HepG2 (cell line): ENCODE results near the gene RPL31. TPM values are rescaled to one million over a fixed set of nuclear protein-coding genes. Genes with fewer than 3 reads are reported as not detected.
A peak's percentile ranks its signal among the peaks of the same experiment; 100 is the strongest.

Experiments
- ATAC-seq: fragments of 200-7000 bp; cut with Tn5 transposase; 3 replicates; pipeline ENCODE4 v1.9.1; 2020; ENCODE audit warnings: mild to moderate bottlenecking, moderate library complexity
- BruUV-seq: library from RNA; stranded (reverse); fragments of 400-500 nt; replicated peaks from 2 replicates; lab custom pipeline; 2021; lab: Mats Ljungman, UMichigan
- CTCF ChIA-PET: fragments of 300-600 bp; formaldehyde crosslinking; extraction: SDS; loops from one replicate; lab custom pipeline; 2021; ENCODE audit warnings: low total read pairs, inconsistent platforms, low intra/inter-chr PET ratio; lab: Yijun Ruan, JAX
- POLR2A ChIA-PET: fragments of 350-600 bp; sonication (Branson Sonifier 250); formaldehyde crosslinking; loops from one replicate; lab custom pipeline; 2020; ENCODE audit warnings: antibody characterized with exemption, inconsistent platforms; lab: Yijun Ruan, JAX
- DNase-seq: peaks from one replicate; pipeline ENCODE4 v3.0.0-alpha.2; 2015; ENCODE audit warnings: low spot score
- FAIRE-seq: peaks from 3 replicates; lab custom pipeline; 2011; peaks lifted over from hg19 to GRCh38; lab: Jason Lieb, UNC
- H2AFZ ChIP-seq: one replicate; pipeline ENCODE4 v1.6.1; 2011; ENCODE audit warnings: low read length, inconsistent platforms
- H3K27ac ChIP-seq: fragments of 300-600 bp; 3 replicates; pipeline ENCODE4 v1.8.0; 2011; ENCODE audit warnings: mixed run types, mild to moderate bottlenecking, mixed read lengths, low read length, inconsistent platforms; ENCODE audit not compliant: insufficient read depth; ENCODE audit errors: extremely low read length
- H3K27me3 ChIP-seq, 2 experiments: fragments of 200-600 bp in 1 of 2; 2 replicates in 1 of 2; 3 replicates in 1 of 2; pipeline versions ENCODE4 v1.6.0 to v1.8.0; 2011; ENCODE audit warnings: low read length in 2 of 2, mild to moderate bottlenecking in 2 of 2, moderate library complexity in 2 of 2, inconsistent platforms in 1 of 2; ENCODE audit not compliant: insufficient read depth in 2 of 2, control insufficient read depth in 1 of 2
- H3K36me3 ChIP-seq, 2 experiments: fragments of 200-600 bp in 1 of 2; replicated peaks in 1 of 2; 2 replicates in 1 of 2; 3 replicates in 1 of 2; pipeline versions ENCODE4 v1.5.1 to v1.8.0; 2011; ENCODE audit warnings: low read length in 2 of 2, inconsistent platforms in 1 of 2; ENCODE audit not compliant: insufficient read depth in 2 of 2, control insufficient read depth in 1 of 2
- H3K4me1 ChIP-seq: 2 replicates; pipeline ENCODE4 v1.5.1; 2012; ENCODE audit warnings: low read length, inconsistent platforms; ENCODE audit not compliant: insufficient read depth
- H3K4me2 ChIP-seq: 2 replicates; pipeline ENCODE4 v1.6.0; 2011; ENCODE audit warnings: low read depth, low read length, inconsistent platforms
- H3K4me3 ChIP-seq, 3 experiments: fragments of 200-600 bp in 1 of 3; sonication (generic), shearing (Covaris generic) in 1 of 3; replicated peaks in 1 of 3; 2 replicates each; pipeline ENCODE4 v1.5.1; 2011 to 2016; ENCODE audit warnings: low read length in 3 of 3, inconsistent platforms in 2 of 3, low read depth in 2 of 3, mild to moderate bottlenecking in 2 of 3, control low read depth in 1 of 3, mixed read lengths in 1 of 3; ENCODE audit not compliant: insufficient read depth in 1 of 3
- H3K79me2 ChIP-seq: one replicate; pipeline ENCODE4 v1.6.1; 2011; ENCODE audit warnings: low read length, inconsistent platforms; ENCODE audit not compliant: insufficient read depth
- H3K9ac ChIP-seq: 2 replicates; pipeline ENCODE4 v1.6.0; 2011; ENCODE audit warnings: mild to moderate bottlenecking, low read depth, low read length, inconsistent platforms; ENCODE audit not compliant: insufficient read depth
- H3K9me3 ChIP-seq: 2 replicates; pipeline ENCODE4 v1.5.1; 2012; ENCODE audit warnings: mild to moderate bottlenecking, low read length
- H4K20me1 ChIP-seq: 2 replicates; pipeline ENCODE4 v1.6.0; 2011; ENCODE audit warnings: inconsistent platforms, mild to moderate bottlenecking, low read length, moderate library complexity; ENCODE audit not compliant: insufficient read depth
- AGO2 ChIP-seq: fragments of 200-400 bp; formaldehyde crosslinking; optimal IDR thresholded peaks from 2 replicates; pipeline ENCODE3; 2017; ENCODE audit warnings: mild to moderate bottlenecking, low read depth, low read length, moderate library complexity
- FOXA3 ChIP-seq: IDR thresholded peaks from 2 replicates; pipeline ENCODE4 v1.6.1; 2016; ENCODE audit warnings: missing genetic modification reagents, missing compliant biosample characterization
- RBM22 ChIP-seq: fragments of 200-400 bp; formaldehyde crosslinking; optimal IDR thresholded peaks from 2 replicates; pipeline ENCODE3; 2017; ENCODE audit warnings: mild to moderate bottlenecking, low read length, moderate library complexity
- SRF ChIP-seq: IDR thresholded peaks from 2 replicates; pipeline ENCODE4 v1.6.1; 2011; ENCODE audit warnings: mild to moderate bottlenecking, low read depth, low read length, moderate library complexity
- SRY ChIP-seq: sonication (generic); formaldehyde crosslinking; IDR thresholded peaks from 2 replicates; pipeline ENCODE4 v1.8.0; 2022; ENCODE audit warnings: mild to moderate bottlenecking, missing genetic modification reagents
- ZMAT5 ChIP-seq: sonication (generic); formaldehyde crosslinking; IDR thresholded peaks from 2 replicates; pipeline ENCODE4 v1.5.0; 2020; ENCODE audit warnings: mild to moderate bottlenecking, low read depth, missing genetic modification reagents, borderline replicate concordance
- ZNF205 ChIP-seq: IDR thresholded peaks from 2 replicates; pipeline ENCODE4 v1.6.1; 2018; ENCODE audit warnings: missing biosample characterization, missing genetic modification reagents
- ZNF790 ChIP-seq: sonication (generic); formaldehyde crosslinking; IDR thresholded peaks from 2 replicates; pipeline ENCODE4 v1.8.0; 2022; ENCODE audit warnings: missing genetic modification reagents, mild to moderate bottlenecking, borderline replicate concordance
- WGBS: methylation state at CpG from one replicate; pipeline ENCODE4 v1.1.6; 2017; ENCODE audit warnings: low lambda C conversion rate; 5-methylcytosine and 5-hydroxymethylcytosine counted together
- in situ Hi-C: cut with HindIII; loops from 2 replicates; pipeline ENCODE4 v1.10.0; 2017; ENCODE audit warnings: low pct_unique_long_range_greater_than_20kb; ENCODE audit not compliant: extremely low pct_ligation_motif_present
- intact Hi-C: fragments of 100-400 bp; cut with micrococcal nuclease; formaldehyde crosslinking; loops from one replicate; pipeline ENCODE4 v1.10.0; 2022; ENCODE audit not compliant: unreplicated experiment
- polyA plus RNA-seq, 8 experiments: library from polyadenylated mRNA; depleted of rRNA in 3 of 8; stranded (reverse) in 7 of 8; unstranded in 1 of 8; fragments of >200 nt; fragmentation: Illumina TruSeq in 4 of 8; extraction: Trizol in 4 of 8; gene quantifications; 2 replicates each; pipeline versions ENCODE4 v1.2.1 to v1.2.3, GENCODE V29; 2011 to 2016; ENCODE audit warnings: low read depth in 4 of 8, missing spikeins in 1 of 8, mixed read lengths in 1 of 8; ENCODE audit not compliant: insufficient read depth in 1 of 8
- total RNA-seq, 5 experiments: library from RNA; depleted of rRNA; stranded (reverse); fragments of >200 nt; fragmentation: Illumina TruSeq; extraction: Trizol; gene quantifications; 2 replicates each; pipeline ENCODE4 v1.2.3, GENCODE V29; 2016; ENCODE audit warnings: low read depth in 1 of 5
- TF ChIP-seq, protein P1 (sequence below): sonication (generic); formaldehyde crosslinking; IDR thresholded peaks from 2 replicates; pipeline ENCODE4 v1.8.0; 2022; ENCODE audit warnings: mild to moderate bottlenecking, missing genetic modification reagents, borderline replicate concordance
- TF ChIP-seq, protein P2 (sequence below): sonication (generic); formaldehyde crosslinking; IDR thresholded peaks from 2 replicates; pipeline ENCODE4 v1.4.0; 2020; ENCODE audit warnings: mild to moderate bottlenecking, missing genetic modification reagents

The RPL31 gene
- total and polyA plus RNA-seq, 2 of the 13 experiments (the other 11 are each of a cell fraction or from before 2014, with no cell fraction given): 3,331 to 3,582 TPM

GRCh38 chr2:100993294-100993693 lies 8.8 kb upstream of the RPL31 start:
- Histone ChIP-seq H3K9ac (no peak overlapping the region), H4K20me1 (no peaks in the 10 kb centered on the region), H3K4me2 (no peak overlapping the region), H3K36me3 (peaks cover 20 to 48% of the 10 kb centered on the region in 2 experiments), H2AFZ (no peak overlapping the region), H3K4me3 (no peak overlapping the region), H3K9me3 (no peaks in the 10 kb centered on the region), H3K4me1 (no peaks in the 10 kb centered on the region), H3K79me2 (no peaks in the 10 kb centered on the region), H3K27me3 (no peaks in the 10 kb centered on the region), H3K27ac (no peak overlapping the region)
- DNase-seq: no peak
- no peak for ATAC-seq
- WGBS: 97% methylated on average over 17 of the region's 17 CpGs
- no peak for FAIRE-seq
- no TSS peak for BruUV-seq
- TF ChIP-seq AGO2: peak; percentile 68
- TF ChIP-seq, protein P1, sequence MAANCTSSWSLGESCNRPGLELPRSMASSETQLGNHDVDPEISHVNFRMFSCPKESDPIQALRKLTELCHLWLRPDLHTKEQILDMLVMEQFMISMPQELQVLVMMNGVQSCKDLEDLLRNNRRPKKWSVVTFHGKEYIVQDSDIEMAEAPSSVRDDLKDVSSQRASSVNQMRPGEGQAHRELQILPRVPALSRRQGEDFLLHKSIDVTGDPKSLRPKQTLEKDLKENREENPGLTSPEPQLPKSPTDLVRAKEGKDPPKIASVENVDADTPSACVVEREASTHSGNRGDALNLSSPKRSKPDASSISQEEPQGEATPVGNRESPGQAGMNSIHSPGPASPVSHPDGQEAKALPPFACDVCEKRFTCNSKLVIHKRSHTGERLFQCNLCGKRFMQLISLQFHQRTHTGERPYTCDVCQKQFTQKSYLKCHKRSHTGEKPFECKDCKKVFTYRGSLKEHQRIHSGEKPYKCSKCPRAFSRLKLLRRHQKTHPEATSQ (CRISPR knock-in tag): no peak
- POLR2A ChIA-PET: interaction anchor here (0.7 kb wide), 1 partner anchor 9 kb away, joined by 3 read pairs; the partner anchor contains the start of gene RPL31
- in situ Hi-C loops (no loop called here), intact Hi-C loops (no loop called here)
- CTCF ChIA-PET: no interaction called here

- 96% methylated on average over 28 of the region's 28 CpGs for WGBS
- Histone ChIP-seq H3K27ac (no peak overlapping the region), H2AFZ (no peak overlapping the region), H3K27me3 (no peaks in the 10 kb centered on the region), H3K36me3 (peaks cover 17 to 42% of the 10 kb centered on the region in 2 experiments), H3K4me1 (no peaks in the 10 kb centered on the region), H3K79me2 (no peaks in the 10 kb centered on the region), H3K9ac (no peak overlapping the region), H3K9me3 (no peaks in the 10 kb centered on the region), H4K20me1 (no peaks in the 10 kb centered on the region), H3K4me2 (no peak overlapping the region), H3K4me3 (no peak overlapping the region)
- in situ Hi-C loops (loop anchor here (5.0 kb wide), 1 partner anchor 383 kb away; no protein-coding TSS in a partner anchor), intact Hi-C loops (no loop called here)
- FAIRE-seq (no peak), DNase-seq (no peak), ATAC-seq (no peak)
- ChIA-PET POLR2A (no interaction called here), CTCF (no interaction called here)
- no TSS peak for BruUV-seq
- TF ChIP-seq FOXA3: no peak
- no peak for TF ChIP-seq ZMAT5 (CRISPR knock-in tag)
- no peak for TF ChIP-seq SRY (CRISPR knock-in tag)
- no peak for TF ChIP-seq SRF
- no peak for TF ChIP-seq ZNF790 (CRISPR knock-in tag)
- TF ChIP-seq ZNF205: no peak
- peak; percentile 71 for TF ChIP-seq RBM22
- TF ChIP-seq, protein P2, sequence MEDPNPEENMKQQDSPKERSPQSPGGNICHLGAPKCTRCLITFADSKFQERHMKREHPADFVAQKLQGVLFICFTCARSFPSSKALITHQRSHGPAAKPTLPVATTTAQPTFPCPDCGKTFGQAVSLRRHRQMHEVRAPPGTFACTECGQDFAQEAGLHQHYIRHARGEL: no peak
Observed at GRCh38 chr2:100995309-100996075, 6.6 kb upstream of the RPL31 start.
